Measurements from ENCODE around the gene PRG3.
A peak's percentile ranks its signal among the peaks of the same experiment; 100 is the strongest.

The PRG3 gene, protein sequence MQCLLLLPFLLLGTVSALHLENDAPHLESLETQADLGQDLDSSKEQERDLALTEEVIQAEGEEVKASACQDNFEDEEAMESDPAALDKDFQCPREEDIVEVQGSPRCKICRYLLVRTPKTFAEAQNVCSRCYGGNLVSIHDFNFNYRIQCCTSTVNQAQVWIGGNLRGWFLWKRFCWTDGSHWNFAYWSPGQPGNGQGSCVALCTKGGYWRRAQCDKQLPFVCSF

DNA sequence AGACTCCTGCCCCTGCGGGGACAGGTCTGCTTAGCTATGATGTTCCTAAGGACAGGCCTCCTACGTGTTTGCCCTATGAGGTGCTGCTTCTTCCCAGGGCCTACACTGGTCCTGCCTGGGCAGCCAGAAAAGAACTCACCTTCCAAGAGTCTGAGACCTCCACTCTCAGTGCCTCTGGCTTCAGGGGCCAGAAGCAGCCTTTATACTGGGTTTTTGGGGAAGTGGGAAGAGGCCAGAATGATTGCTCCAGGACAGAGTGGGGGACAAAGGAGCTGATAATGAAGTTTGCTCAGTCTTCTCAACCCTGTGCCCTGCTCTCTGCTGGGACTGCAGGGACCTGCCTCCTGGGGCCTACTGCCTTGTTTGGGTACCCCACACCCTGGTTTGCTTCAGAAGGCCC lies at the start of gene PRG3:
TSS of gene PRG3 (minus strand) at position 176 of the 400 bp plus-strand sequence. CDS start 442 bp downstream, outside the sequence.
- intact Hi-C loops (cut with micrococcal nuclease), result no loop called here
- no peaks in the 10 kb centered on the region for H3K9me3 Mint-ChIP-seq
- H3K4me3 Mint-ChIP-seq, result no peak within 1 kb of the TSS

DNA sequence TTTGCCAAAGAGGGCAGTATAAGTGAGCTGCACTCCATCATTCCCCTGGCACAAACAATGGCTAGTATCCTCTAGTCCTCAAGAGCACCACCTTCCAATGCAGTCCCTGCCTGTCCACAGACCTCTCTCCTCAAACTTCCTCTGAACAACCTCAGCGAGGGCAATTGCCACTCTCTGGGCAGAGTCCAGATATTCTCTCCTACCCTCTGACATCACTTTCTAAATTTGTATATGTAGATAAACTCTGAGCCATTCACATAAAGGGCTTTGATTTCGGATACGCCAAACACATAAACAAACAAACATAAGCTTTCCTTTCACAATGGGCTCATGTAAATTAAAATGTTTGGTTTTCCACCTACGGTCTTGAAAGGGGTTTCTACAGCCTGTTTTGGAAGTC lies 49.0 kb upstream of the PRG3 start:
- Mint-ChIP-seq H3K27ac (no peak overlapping the region), H3K4me3 (no peak overlapping the region), H3K4me1 (ENCODE audit: low read depth) (peaks cover 90% of the 10 kb centered on the region), H3K9me3 (no peaks in the 10 kb centered on the region), H3K27me3 (no peaks in the 10 kb centered on the region), H3K36me3 (ENCODE audit: low read depth) (peaks cover 9% of the 10 kb centered on the region)
- intact Hi-C loops (cut with micrococcal nuclease), result no loop called here

More for the DNA sequence above, at the start of gene PRG3:
- Mint-ChIP-seq H3K27ac (no peak within 1 kb of the TSS), H3K4me1 (ENCODE audit: low read depth) (peaks cover 6% of the 10 kb centered on the region), H3K36me3 (ENCODE audit: low read depth) (no peaks in the 10 kb centered on the region), H3K27me3 (peaks cover 22% of the 10 kb centered on the region)

DNA sequence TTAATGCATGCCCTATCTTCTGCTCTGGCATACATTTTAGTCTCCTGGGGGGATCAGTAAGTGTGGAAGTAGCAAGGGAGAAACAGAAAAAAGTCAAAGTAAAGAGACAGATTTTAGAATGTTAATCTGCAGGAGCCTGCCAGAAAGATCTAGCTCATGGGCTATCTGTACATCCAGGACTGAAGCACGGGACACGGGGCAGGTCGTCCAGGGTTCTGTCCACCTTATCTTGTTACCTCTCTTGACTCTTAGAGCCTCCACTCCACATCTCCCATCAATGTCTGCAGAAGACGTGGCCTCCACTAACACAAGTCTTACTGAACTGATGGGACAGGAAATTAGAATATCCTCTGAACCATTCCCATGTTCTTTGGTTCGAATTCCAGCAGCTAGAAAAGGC lies 47.7 kb upstream of the PRG3 start:
- Mint-ChIP-seq H3K27ac (no peak overlapping the region), H3K4me3 (no peak overlapping the region), H3K9me3 (no peaks in the 10 kb centered on the region), H3K27me3 (no peaks in the 10 kb centered on the region), H3K4me1 (ENCODE audit: low read depth) (peaks cover 90% of the 10 kb centered on the region), H3K36me3 (ENCODE audit: low read depth) (peaks cover 20% of the 10 kb centered on the region)
- intact Hi-C loops (cut with micrococcal nuclease), result no loop called here

DNA sequence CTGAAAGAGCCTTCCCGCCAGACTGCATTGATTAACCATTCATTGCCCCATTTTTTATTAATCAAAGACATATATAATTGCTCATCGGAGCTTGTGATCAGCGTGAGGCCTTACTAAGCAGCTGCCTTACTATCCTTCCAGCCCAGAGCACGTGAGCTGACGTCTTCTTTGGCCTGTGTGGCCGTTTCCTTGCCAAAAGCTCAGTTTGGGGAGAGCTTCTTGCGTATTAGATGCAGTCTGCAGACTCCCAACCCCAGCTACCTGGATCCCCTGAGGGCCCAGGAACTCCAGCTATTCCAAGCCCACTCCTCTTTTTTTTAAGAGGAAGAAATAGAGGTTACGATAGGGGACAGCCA lies 46.8 kb upstream of the PRG3 start:
- Mint-ChIP-seq H3K4me1 (ENCODE audit: low read depth) (peaks cover 93% of the 10 kb centered on the region), H3K4me3 (no peak overlapping the region), H3K36me3 (ENCODE audit: low read depth) (peaks cover 30% of the 10 kb centered on the region), H3K27ac (peak overlapping the region; percentile 91), H3K27me3 (no peaks in the 10 kb centered on the region), H3K9me3 (no peaks in the 10 kb centered on the region)
- intact Hi-C loops (cut with micrococcal nuclease), result no loop called here

DNA sequence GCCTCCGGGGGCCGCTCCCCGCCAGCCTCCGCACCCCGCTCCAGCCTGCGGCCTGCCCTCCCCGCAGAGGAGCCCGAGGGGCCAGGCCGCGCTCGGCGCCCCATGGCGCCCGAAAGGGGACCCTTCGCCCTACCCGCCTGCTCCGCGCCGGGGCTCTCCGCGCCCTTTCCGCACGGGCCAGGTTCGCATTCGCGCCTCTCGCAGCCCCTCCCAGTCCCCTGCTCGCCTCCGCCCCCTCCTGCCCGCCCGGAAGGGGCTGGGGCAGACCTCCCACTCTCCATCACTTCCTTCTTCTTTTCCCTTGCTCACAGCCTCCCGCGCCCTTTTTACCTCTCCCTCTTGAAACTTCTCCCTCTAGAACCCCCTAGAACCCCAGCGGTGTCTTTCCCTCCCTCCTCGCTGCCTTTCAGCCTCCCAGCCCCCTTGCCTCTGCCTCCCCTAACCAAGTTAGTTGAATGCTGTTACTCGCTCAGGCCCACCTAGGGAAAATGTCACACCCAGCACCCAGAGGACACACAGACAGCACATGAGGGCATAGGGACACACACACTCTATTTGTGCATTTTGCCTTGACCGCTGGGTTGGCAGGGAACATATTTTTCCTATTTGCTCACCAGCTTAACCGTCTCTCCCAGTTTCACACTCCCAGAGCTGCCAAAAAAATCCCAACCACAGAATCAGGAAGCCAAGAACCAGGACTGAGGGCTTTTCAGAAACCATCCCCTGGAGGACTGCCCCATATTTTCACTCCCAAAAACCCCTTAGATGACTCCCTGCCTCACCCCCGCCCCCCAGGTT lies 46.2 kb upstream of the PRG3 start, which contains the start of gene SLC43A3:
TSS of gene SLC43A3 (minus strand) at position 193 of the 798 bp plus-strand sequence. CDS start 949 bp downstream, outside the sequence.
- Mint-ChIP-seq H3K27me3 (no peaks in the 10 kb centered on the region), H3K27ac (peak within 1 kb of the TSS; percentile 91), H3K4me3 (peak within 1 kb of the TSS; percentile 77), H3K9me3 (no peaks in the 10 kb centered on the region), H3K36me3 (ENCODE audit: low read depth) (peaks cover 35% of the 10 kb centered on the region), H3K4me1 (ENCODE audit: low read depth) (peaks cover 92% of the 10 kb centered on the region)
- intact Hi-C loops (cut with micrococcal nuclease), result no loop called here

DNA sequence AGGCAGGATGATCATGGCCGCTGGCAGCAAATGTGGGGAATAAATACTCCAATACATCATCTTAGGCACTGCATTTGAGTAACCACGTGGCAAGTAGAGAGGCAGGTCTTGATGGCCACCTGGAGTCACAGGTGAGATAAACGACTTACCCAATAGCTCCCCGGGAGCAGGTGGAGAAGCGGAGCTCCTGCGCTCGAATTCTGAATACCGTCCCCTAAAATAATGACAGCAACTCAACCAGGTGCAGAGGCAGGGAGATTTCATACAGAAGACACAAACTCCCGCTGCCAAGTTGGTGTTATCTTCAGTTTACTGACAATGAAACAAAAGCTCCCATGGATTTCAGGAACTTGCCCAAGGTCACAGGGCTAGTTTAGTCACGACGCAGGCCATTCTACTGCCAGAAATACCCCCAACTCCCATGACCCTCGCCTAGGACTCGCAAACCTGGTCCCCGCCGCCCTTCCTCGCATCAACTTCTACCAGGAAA lies 45.5 kb upstream of the PRG3 start:
- H3K36me3 Mint-ChIP-seq (ENCODE audit: low read depth), result peaks cover 41% of the 10 kb centered on the region
- peaks cover 89% of the 10 kb centered on the region for H3K4me1 Mint-ChIP-seq (ENCODE audit: low read depth)
- no peaks in the 10 kb centered on the region for H3K9me3 Mint-ChIP-seq

DNA sequence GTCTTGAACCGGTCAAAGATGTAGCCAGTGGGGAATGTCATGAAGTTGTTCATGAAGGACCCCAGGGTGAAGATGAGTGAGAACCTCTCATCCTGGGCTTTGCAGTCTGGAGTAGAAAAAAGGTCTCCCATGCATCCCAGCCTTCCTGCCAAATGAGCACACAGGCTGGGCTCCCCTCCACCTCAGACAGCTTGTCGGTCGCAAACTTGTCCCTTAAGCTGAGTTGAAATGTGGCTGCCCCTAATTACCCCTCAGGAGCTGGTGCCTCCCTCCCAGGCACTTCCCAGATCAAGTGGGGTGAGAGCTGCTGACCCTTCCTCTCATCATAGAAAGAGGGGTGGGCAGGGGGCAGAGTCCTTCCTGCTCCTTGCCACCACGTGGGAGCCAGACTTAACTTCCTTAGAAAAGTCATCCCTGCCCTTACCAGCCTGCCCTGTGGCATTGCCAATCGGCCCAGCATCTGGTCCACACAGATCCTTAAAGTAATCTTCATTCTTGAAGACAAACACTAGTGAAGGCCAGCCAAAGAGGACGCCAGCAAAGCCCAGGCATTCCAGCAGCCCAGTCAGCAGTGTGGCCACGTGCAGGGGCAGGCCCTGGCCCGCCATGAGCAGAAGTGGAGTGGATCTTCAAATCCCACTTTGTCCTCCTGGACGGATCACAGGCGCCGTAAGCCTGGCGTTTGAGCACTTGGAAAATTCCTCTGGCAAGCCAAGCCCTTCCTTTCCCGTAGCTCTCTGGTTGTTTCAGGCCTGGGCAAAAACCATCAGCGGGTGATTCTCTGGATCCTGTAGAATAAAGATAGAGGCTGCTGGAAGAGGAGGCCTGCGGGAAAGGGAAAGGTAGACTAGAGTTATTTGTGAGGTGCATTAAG lies 44.9 kb upstream of the PRG3 start:
- peaks cover 47% of the 10 kb centered on the region for H3K36me3 Mint-ChIP-seq (ENCODE audit: low read depth)
- H3K4me3 Mint-ChIP-seq, result peak overlapping the region; percentile 77
- no peaks in the 10 kb centered on the region for H3K9me3 Mint-ChIP-seq
- H3K27me3 Mint-ChIP-seq, result no peaks in the 10 kb centered on the region
- peak overlapping the region; percentile 91 for H3K27ac Mint-ChIP-seq
- peaks cover 87% of the 10 kb centered on the region for H3K4me1 Mint-ChIP-seq (ENCODE audit: low read depth)
- intact Hi-C loops (cut with micrococcal nuclease), result no loop called here

More for the DNA sequence above, 45.5 kb upstream of the PRG3 start:
- intact Hi-C loops (cut with micrococcal nuclease), result no loop called here
- peak overlapping the region; percentile 77 for H3K4me3 Mint-ChIP-seq
- peak overlapping the region; percentile 91 for H3K27ac Mint-ChIP-seq
- no peaks in the 10 kb centered on the region for H3K27me3 Mint-ChIP-seq

DNA sequence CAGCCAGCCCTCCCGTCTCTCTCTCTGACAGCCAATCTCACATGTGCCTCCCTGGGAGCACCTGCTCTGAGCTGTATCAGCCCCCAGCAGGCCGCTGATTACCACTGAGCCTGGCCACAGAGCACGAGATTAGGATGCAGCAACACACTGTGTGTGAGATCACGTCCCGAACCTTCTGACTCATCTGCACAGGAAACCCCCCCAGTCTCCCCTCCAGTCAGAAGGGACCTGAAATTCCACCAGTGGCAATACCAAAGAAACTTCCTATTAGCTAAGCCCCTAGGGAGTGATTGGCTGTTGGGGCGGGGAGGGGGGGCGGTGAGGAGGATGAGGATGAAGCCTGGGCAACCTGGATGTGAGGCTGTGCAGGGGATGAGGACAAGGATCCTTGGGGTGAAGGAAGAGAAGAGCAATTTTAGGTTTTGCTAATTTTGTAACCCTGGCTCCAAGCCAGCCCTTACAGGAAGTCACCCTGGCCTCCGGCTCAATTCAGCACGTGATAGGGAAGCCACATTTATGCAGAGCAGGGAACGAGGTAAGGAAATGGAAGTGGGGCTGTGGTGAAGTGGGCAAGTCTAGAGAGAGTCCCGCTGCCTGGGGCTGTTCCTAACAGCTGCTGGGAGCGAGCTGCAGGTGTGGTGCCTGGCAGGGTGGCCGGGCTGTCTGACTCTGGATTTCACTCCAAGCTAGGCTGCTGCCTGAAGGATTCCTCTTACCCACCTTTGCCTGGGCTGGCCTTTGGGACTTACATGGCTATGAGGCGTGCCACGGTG lies 44.0 kb upstream of the PRG3 start:
- H3K4me1 Mint-ChIP-seq (ENCODE audit: low read depth), result peaks cover 79% of the 10 kb centered on the region
- H3K4me3 Mint-ChIP-seq, result peak overlapping the region; percentile 65
- no peaks in the 10 kb centered on the region for H3K27me3 Mint-ChIP-seq
- intact Hi-C loops (cut with micrococcal nuclease), result no loop called here
- peaks cover 56% of the 10 kb centered on the region for H3K36me3 Mint-ChIP-seq (ENCODE audit: low read depth)
- no peaks in the 10 kb centered on the region for H3K9me3 Mint-ChIP-seq
- H3K27ac Mint-ChIP-seq, result peak overlapping the region; percentile 91

DNA sequence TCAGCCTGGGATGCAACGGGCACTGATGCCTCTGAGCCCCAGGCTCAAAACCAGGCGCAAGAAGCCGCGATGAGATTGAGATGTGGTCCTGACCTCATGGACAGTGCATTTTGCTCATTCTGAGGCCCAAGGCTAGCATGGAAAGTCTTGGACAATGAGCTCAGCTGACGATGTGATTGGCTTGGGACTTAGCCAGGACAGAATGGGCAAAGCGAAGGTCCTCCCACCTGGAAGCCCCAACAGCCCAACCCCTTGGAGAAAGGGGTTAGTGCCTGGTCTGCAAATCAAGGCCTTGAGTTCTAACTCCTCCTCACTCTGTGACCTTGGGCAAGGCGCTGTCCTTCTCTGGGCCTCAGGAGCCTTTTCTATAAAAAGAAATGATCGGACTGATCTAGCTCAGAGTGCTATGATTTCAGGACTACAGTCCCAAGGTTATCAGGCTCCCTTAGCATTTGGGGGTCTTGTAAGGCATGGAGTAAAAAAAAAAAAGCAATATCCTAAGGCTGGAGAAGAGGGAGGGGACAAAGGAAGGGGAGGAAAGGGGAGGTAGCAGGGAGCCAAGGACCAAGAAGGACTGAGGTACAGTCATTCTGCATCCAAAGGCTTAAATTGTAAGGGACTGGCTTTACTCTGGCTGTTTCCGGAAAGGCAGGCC lies 43.3 kb upstream of the PRG3 start:
- H3K27me3 Mint-ChIP-seq, result no peaks in the 10 kb centered on the region
- H3K36me3 Mint-ChIP-seq (ENCODE audit: low read depth), result peaks cover 63% of the 10 kb centered on the region
- H3K4me3 Mint-ChIP-seq, result peak overlapping the region; percentile 65
- intact Hi-C loops (cut with micrococcal nuclease), result no loop called here
- H3K9me3 Mint-ChIP-seq, result no peaks in the 10 kb centered on the region
- H3K27ac Mint-ChIP-seq, result peak overlapping the region; percentile 91
- H3K4me1 Mint-ChIP-seq (ENCODE audit: low read depth), result peaks cover 73% of the 10 kb centered on the region

DNA sequence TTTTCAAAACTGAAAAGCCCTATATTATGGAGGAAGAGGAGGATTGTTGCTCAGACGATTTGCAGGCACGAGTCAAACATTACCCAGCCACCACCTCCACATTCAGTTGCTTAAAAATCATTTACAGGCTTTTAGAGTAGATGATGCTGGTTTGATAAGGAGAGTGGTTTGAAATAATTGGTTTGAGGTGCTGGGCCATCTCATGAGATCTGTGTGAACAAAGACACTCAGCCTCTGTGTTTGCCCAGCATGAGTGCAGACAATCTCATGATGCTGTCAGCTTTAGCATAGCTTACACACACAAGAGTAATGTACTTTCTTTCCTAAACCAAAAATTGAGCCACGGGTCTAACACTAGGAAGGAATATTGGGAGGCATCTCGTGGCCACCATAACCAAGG lies 41.7 kb upstream of the PRG3 start:
- Mint-ChIP-seq H3K27ac (peak overlapping the region; percentile 91), H3K9me3 (no peaks in the 10 kb centered on the region), H3K4me1 (ENCODE audit: low read depth) (peaks cover 69% of the 10 kb centered on the region), H3K27me3 (no peaks in the 10 kb centered on the region), H3K4me3 (no peak overlapping the region), H3K36me3 (ENCODE audit: low read depth) (peaks cover 79% of the 10 kb centered on the region)
- intact Hi-C loops (cut with micrococcal nuclease), result no loop called here

DNA sequence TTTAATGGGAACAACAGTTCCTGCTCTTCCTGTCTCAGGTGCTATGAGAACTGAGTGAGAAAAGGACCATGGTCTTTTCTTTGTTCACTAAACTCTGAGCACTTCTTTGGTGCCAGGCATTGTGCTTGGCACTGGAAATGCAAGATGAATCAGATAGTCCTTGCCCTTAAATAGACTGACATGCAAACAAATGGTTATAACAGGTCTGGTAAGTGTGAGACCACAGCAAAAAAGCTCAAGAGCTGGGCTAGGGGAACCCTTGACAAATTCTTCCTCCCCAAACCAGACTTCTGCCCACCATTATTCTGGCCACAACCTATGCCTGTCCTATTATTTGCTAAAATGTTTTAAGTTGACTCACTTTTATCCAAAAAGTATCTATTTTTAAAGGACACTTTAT lies 40.9 kb upstream of the PRG3 start:
- intact Hi-C loops (cut with micrococcal nuclease), result no loop called here
- Mint-ChIP-seq H3K27me3 (no peaks in the 10 kb centered on the region), H3K27ac (no peak overlapping the region), H3K4me3 (no peak overlapping the region), H3K36me3 (ENCODE audit: low read depth) (peaks cover 87% of the 10 kb centered on the region), H3K9me3 (no peaks in the 10 kb centered on the region), H3K4me1 (ENCODE audit: low read depth) (peaks cover 60% of the 10 kb centered on the region)

DNA sequence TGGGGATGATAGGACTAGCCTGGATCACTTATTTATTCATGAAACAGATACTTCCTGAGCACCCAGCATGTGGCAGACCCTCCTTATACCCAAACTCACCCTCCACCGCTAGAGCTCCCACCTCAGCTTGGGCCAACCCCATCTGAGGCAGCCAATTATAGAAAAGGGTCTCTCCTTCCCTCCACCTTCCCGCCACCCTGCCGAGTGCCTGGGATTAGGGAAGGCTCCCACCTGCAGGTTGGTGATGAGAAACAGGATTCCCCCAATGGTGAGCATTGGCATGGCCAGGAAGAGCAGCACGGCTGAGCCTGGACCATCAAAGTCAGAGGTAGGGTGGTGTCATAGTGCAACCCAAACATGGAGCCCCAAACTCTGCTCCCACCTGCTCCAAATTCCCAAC lies 40.1 kb upstream of the PRG3 start:
- no peaks in the 10 kb centered on the region for H3K9me3 Mint-ChIP-seq
- intact Hi-C loops (cut with micrococcal nuclease), result no loop called here
- H3K4me3 Mint-ChIP-seq, result no peak overlapping the region
- H3K27me3 Mint-ChIP-seq, result no peaks in the 10 kb centered on the region
- peaks cover 53% of the 10 kb centered on the region for H3K4me1 Mint-ChIP-seq (ENCODE audit: low read depth)
- H3K36me3 Mint-ChIP-seq (ENCODE audit: low read depth), result peaks cover 95% of the 10 kb centered on the region
- no peak overlapping the region for H3K27ac Mint-ChIP-seq

DNA sequence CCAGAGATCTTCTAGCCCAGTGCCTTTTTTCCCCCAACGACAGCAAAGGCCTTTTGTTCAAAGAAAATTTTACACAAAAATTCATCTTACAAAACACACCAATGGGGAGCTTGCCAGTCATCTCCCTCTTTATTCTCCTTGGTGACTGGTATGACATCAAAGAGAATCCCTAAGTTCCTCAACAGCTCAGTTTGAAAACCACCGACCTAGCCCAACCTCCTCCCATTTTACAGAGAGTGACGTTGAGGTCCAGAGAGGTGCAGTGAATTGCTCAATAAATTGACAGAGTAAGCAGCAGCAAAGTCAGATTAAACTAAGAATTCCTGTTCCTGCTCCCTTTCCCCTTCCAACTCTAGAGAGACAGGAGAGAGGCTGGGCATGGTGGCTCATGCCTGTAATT lies 38.2 kb upstream of the PRG3 start:
- intact Hi-C loops (cut with micrococcal nuclease), result no loop called here
- Mint-ChIP-seq H3K4me1 (ENCODE audit: low read depth) (peaks cover 34% of the 10 kb centered on the region), H3K36me3 (ENCODE audit: low read depth) (peaks cover 99% of the 10 kb centered on the region), H3K4me3 (no peak overlapping the region), H3K27me3 (no peaks in the 10 kb centered on the region), H3K27ac (no peak overlapping the region), H3K9me3 (no peaks in the 10 kb centered on the region)
